MM.1S (cell line): ENCODE measurements around the gene PASK.

Source experiments
- DNase-seq: peaks from one replicate; pipeline ENCODE4 v3.0.0-alpha.2; 2015
- H2AFZ ChIP-seq: fragments of 300-600 bp; sonication (generic); 2 replicates; pipeline ENCODE4 v1.6.0; 2016; ENCODE audit warnings: antibody characterized with exemption, low read length
- H3F3A ChIP-seq: fragments of 300-600 bp; sonication (generic); 2 replicates; pipeline ENCODE4 v1.6.1; 2016; ENCODE audit warnings: mild to moderate bottlenecking, antibody characterized with exemption, low read length, moderate library complexity, mixed read lengths; ENCODE audit not compliant: insufficient read depth
- H3K27ac ChIP-seq: fragments of 300-600 bp; sonication (generic); 2 replicates; pipeline ENCODE4 v1.5.1; 2016; ENCODE audit warnings: mild to moderate bottlenecking, low read length
- H3K27me3 ChIP-seq: fragments of 300-600 bp; sonication (generic); replicated peaks from 2 replicates; pipeline ENCODE4 v1.6.0; 2016; ENCODE audit warnings: low read length; ENCODE audit not compliant: insufficient read depth
- H3K36me3 ChIP-seq: fragments of 300-600 bp; sonication (generic); replicated peaks from 2 replicates; pipeline ENCODE4 v1.6.1; 2016; ENCODE audit warnings: mild to moderate bottlenecking, low read length, mixed read lengths; ENCODE audit not compliant: insufficient read depth
- H3K4me1 ChIP-seq: fragments of 300-600 bp; sonication (generic); 2 replicates; pipeline ENCODE4 v1.6.1; 2016; ENCODE audit warnings: low read length, mixed read lengths
- H3K4me2 ChIP-seq: fragments of 300-600 bp; sonication (generic); 2 replicates; pipeline ENCODE4 v1.6.0; 2016; ENCODE audit warnings: low read depth, low read length
- H3K4me3 ChIP-seq: fragments of 300-600 bp; sonication (generic); 2 replicates; pipeline ENCODE4 v1.5.1; 2016; ENCODE audit warnings: low read length, mixed read lengths
- H3K79me2 ChIP-seq: fragments of 300-600 bp; sonication (generic); 2 replicates; pipeline ENCODE4 v1.6.1; 2016; ENCODE audit warnings: mixed run types, low read length, mixed read lengths
- H3K9ac ChIP-seq: fragments of 300-600 bp; sonication (generic); 2 replicates; pipeline ENCODE4 v1.6.1; 2016; ENCODE audit warnings: low read length, mixed read lengths
- H3K9me2 ChIP-seq: fragments of 300-600 bp; sonication (generic); replicated peaks from 2 replicates; pipeline ENCODE4 v1.6.1; 2016; ENCODE audit warnings: mild to moderate bottlenecking, low read length, mixed read lengths; ENCODE audit not compliant: insufficient read depth
- H3K9me3 ChIP-seq: fragments of 300-600 bp; sonication (generic); replicated peaks from 2 replicates; pipeline ENCODE4 v1.6.1; 2016; ENCODE audit warnings: mild to moderate bottlenecking, low read length, mixed read lengths; ENCODE audit not compliant: insufficient read depth
- H4K20me1 ChIP-seq: fragments of 300-600 bp; sonication (generic); 2 replicates; pipeline ENCODE4 v1.6.1; 2016; ENCODE audit warnings: mild to moderate bottlenecking, low read length, moderate library complexity, mixed read lengths; ENCODE audit not compliant: insufficient read depth
- CTCF ChIP-seq: fragments of 300-600 bp; sonication (generic); IDR thresholded peaks from 2 replicates; pipeline ENCODE4 v1.5.1; 2016; ENCODE audit warnings: antibody characterized with exemption, low read length, mixed read lengths
- EZH2 ChIP-seq: fragments of 300-600 bp; sonication (generic); optimal IDR thresholded peaks from 2 replicates; pipeline ENCODE3; 2017; ENCODE audit warnings: low read depth, mild to moderate bottlenecking, antibody characterized with exemption, low read length, mixed read lengths
- EZH2phosphoT487 ChIP-seq: fragments of 300-600 bp; sonication (generic); IDR thresholded peaks from 2 replicates; pipeline ENCODE4 v1.6.1; 2018; ENCODE audit warnings: antibody characterized with exemption, low read length

PASK gene

GRCh38 chr2:241073166-241074064 is 75.9 kb downstream of the PASK start:
- no peak overlapping the region for H3K4me3 ChIP-seq
- DNase-seq: no peak
- H2AFZ ChIP-seq: no peak overlapping the region
- no peak overlapping the region for H3K9ac ChIP-seq
- no peaks in the 10 kb centered on the region for H3K27me3 ChIP-seq
- H4K20me1 ChIP-seq: no peaks in the 10 kb centered on the region
- H3K79me2 ChIP-seq: no peaks in the 10 kb centered on the region
- no peaks in the 10 kb centered on the region for H3K36me3 ChIP-seq
- H3K9me3 ChIP-seq: no peaks in the 10 kb centered on the region
- no peaks in the 10 kb centered on the region for H3K4me1 ChIP-seq
- H3K4me2 ChIP-seq: no peak overlapping the region
- no peaks in the 10 kb centered on the region for H3F3A ChIP-seq
- H3K9me2 ChIP-seq: no peaks in the 10 kb centered on the region
- TF ChIP-seq CTCF (no peak), EZH2phosphoT487 (no peak), EZH2 (no peak)
- H3K27ac ChIP-seq: no peak overlapping the region

- no peaks in the 10 kb centered on the region for H3F3A ChIP-seq
- TF ChIP-seq EZH2phosphoT487 (no peak), EZH2 (no peak), CTCF (no peak)
Measured at GRCh38 chr2:241072553-241073165, 76.6 kb downstream of the PASK start.

GRCh38 chr2:241072151-241072550 is 77.1 kb downstream of the PASK start:
- no peaks in the 10 kb centered on the region for H3K27me3 ChIP-seq
- H3K36me3 ChIP-seq: no peaks in the 10 kb centered on the region
- no peak overlapping the region for H3K4me2 ChIP-seq
- no peaks in the 10 kb centered on the region for H3K9me3 ChIP-seq
- H2AFZ ChIP-seq: no peak overlapping the region
- no peak overlapping the region for H3K27ac ChIP-seq
- H3K79me2 ChIP-seq: no peaks in the 10 kb centered on the region
- H3K9ac ChIP-seq: no peak overlapping the region
- DNase-seq: no peak
- H3F3A ChIP-seq: no peaks in the 10 kb centered on the region
- H3K4me3 ChIP-seq: no peak overlapping the region
- H3K4me1 ChIP-seq: no peaks in the 10 kb centered on the region
- H3K9me2 ChIP-seq: no peaks in the 10 kb centered on the region
- no peaks in the 10 kb centered on the region for H4K20me1 ChIP-seq
- TF ChIP-seq EZH2 (no peak), CTCF (no peak), EZH2phosphoT487 (no peak)

More at GRCh38 chr2:241072553-241073165, 76.6 kb downstream of the PASK start:
- H3K27ac ChIP-seq: no peak overlapping the region
- no peaks in the 10 kb centered on the region for H3K4me1 ChIP-seq
- H3K79me2 ChIP-seq: no peaks in the 10 kb centered on the region
- no peaks in the 10 kb centered on the region for H3K9me2 ChIP-seq
- H4K20me1 ChIP-seq: no peaks in the 10 kb centered on the region
- H3K9me3 ChIP-seq: no peaks in the 10 kb centered on the region
- H3K27me3 ChIP-seq: no peaks in the 10 kb centered on the region
- H3K4me3 ChIP-seq: no peak overlapping the region
- H2AFZ ChIP-seq: no peak overlapping the region
- no peak for DNase-seq
- no peaks in the 10 kb centered on the region for H3K36me3 ChIP-seq
- H3K4me2 ChIP-seq: no peak overlapping the region
- no peak overlapping the region for H3K9ac ChIP-seq
